ENCODE results near the gene IKZF5.

The IKZF5 gene

GRCh38 chr10:123039632-123039930, 31.0 kb upstream of the IKZF5 start:
- no peak for FAIRE-seq
- DNase-seq (ENCODE audit: insufficient read length, low spot score), result no peak
- TF ChIP-seq CTCF (IDR thresholded peaks at IDR 0.05; ENCODE audit: insufficient read depth, missing control alignments), result no peak

GRCh38 chr10:123038782-123039631, 30.4 kb upstream of the IKZF5 start:
- FAIRE-seq (no peak), DNase-seq (ENCODE audit: insufficient read length, low spot score) (no peak)
- TF ChIP-seq CTCF (IDR thresholded peaks at IDR 0.05; ENCODE audit: insufficient read depth, missing control alignments), result no peak

- DNase-seq (ENCODE audit: insufficient read length, low spot score) (no peak), FAIRE-seq (no peak)
- TF ChIP-seq CTCF (IDR thresholded peaks at IDR 0.05; ENCODE audit: insufficient read depth, missing control alignments), result no peak
Measured at GRCh38 chr10:123035467-123036086, 27.0 kb upstream of the IKZF5 start.

- no peak for FAIRE-seq
- no peak for DNase-seq (ENCODE audit: insufficient read length, low spot score)
- no peak for TF ChIP-seq CTCF (IDR thresholded peaks at IDR 0.05; ENCODE audit: insufficient read depth, missing control alignments)
Measured at GRCh38 chr10:123034332-123034731, 25.7 kb upstream of the IKZF5 start.

GRCh38 chr10:123031124-123031523, 22.5 kb upstream of the IKZF5 start:
- no peak for FAIRE-seq
- DNase-seq (ENCODE audit: insufficient read length, low spot score), result no peak
- no peak for TF ChIP-seq CTCF (IDR thresholded peaks at IDR 0.05; ENCODE audit: insufficient read depth, missing control alignments)

- no peak for FAIRE-seq
- no peak for TF ChIP-seq CTCF (IDR thresholded peaks at IDR 0.05; ENCODE audit: insufficient read depth, missing control alignments)
- DNase-seq (ENCODE audit: insufficient read length, low spot score), result no peak
Measured at GRCh38 chr10:123027861-123028260, 19.3 kb upstream of the IKZF5 start.

GRCh38 chr10:123026302-123026701, 17.7 kb upstream of the IKZF5 start:
- FAIRE-seq, result no peak

More at GRCh38 chr10:123026302-123026701, 17.7 kb upstream of the IKZF5 start:
- DNase-seq (ENCODE audit: insufficient read length, low spot score), result no peak
- TF ChIP-seq CTCF (IDR thresholded peaks at IDR 0.05; ENCODE audit: insufficient read depth, missing control alignments), result no peak

Measured in D721Med (cell line).